HG02973 (cell line): Measurements from ENCODE around the gene DNAJB13.
"Not testable (repeated sequence)": the region's sequence is repeated elsewhere in the genome, so short reads cannot be mapped to it uniquely, and the experiment has no call there.

Experiments
- ATAC-seq: cut with Tn5 transposase; IDR thresholded peaks from one replicate; pipeline ENCODE4 v1.9.1; 2021; ENCODE audit warnings: moderate library complexity; ENCODE audit not compliant: unreplicated experiment

The DNAJB13 gene, protein sequence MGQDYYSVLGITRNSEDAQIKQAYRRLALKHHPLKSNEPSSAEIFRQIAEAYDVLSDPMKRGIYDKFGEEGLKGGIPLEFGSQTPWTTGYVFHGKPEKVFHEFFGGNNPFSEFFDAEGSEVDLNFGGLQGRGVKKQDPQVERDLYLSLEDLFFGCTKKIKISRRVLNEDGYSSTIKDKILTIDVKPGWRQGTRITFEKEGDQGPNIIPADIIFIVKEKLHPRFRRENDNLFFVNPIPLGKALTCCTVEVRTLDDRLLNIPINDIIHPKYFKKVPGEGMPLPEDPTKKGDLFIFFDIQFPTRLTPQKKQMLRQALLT

DNA sequence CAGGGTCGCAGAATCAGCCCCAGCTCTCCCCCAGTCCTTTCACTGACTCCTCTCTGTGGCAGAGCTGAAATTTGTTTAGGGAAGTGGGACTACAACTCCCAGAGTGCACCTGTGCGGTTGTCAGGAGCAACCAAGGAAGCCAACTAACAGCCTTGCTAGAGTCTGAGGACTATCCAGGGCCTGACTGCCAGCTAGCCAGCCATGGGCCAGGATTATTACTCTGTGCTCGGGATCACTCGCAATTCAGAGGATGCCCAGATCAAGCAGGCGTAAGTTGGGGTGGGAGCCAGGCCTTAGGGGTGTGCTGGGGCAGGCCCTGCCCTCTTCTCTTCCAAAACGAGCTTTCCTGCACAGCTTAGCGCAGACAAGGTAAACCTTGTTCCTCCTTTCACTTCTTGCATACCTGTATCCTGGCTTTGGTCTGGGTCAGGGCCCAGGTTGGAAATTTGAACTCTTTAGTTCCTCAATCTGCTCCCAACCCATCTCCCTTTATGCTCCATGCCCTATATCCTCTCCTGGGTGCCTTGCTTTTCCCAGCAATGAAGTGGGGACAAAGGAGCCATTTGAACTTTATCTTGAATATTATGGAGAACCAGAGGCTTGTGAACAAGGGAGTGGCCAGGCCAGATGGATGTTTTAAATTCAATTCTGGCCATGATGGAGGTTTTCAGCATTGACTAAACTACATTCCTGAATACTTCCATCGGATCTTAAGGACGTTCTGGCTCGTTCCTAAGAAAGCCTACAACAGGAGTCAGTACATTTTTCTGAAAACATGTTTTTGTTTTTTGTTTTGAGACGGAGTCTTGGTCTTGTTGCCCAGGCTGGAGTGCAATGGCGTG lies at the start of gene DNAJB13:
Gene DNAJB13, plus strand, starts transcription at position 158 of the 842 bp plus-strand sequence. Its CDS starts 44 bp downstream, at position 202.
- peak; percentile 58 for ATAC-seq

DNA sequence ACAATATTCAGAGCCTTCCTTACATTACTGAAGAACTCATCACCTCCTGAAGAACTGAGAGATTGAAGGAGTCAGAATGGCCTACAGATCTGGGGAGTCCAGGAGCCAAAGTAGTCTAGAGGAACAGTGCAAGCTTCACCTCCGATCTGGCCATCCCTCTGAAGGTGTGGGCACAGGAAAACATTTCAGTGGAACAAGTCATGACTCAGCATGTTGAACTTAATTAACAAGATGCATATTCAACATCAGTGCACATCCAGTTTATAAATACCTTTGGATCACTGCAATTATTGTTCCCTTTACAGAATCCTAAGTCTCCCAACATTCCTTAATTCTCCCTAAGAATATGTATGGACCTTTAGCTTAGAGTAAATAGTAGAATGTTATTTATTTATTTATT lies 48.5 kb upstream of the DNAJB13 start:
- ATAC-seq, result no peak

DNA sequence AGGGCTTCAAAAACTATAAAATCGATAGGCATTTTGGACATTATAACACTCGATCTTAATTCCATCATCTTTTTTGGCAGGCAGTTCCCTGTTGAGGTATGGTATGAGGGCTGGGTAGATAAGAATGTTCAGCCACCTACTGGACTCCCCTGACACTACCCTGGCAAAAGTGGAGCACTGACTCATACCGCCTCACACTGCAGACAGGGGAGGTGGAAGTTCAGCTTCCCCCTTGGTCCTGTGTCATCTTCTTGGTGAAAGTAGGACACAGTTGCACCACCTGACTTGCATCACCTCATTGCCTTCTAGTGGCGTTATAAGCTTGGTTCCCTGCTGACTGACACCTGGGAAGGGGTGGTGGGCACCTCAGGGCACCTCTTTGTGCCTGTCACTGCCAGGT lies 43.6 kb upstream of the DNAJB13 start:
- no peak for ATAC-seq

DNA sequence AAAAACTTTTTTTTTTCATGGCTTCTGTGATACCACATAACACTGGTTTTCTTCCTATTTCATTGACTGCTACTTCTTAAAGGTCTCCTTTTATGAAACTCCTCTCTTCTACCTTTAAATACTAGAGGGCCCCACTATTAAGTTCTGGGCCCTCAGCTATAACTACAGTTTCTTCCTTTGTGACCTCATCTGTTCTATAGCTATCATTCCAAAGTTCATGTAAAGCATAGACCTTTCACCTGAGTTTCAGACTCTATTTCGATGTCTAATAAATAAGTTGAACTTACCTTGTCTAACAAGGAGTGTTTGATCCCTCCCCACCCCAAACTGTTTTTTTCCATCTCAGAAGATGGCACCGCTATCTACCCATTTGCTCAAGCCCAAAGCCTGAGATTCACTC lies 38.8 kb upstream of the DNAJB13 start:
- ATAC-seq, result no peak

DNA sequence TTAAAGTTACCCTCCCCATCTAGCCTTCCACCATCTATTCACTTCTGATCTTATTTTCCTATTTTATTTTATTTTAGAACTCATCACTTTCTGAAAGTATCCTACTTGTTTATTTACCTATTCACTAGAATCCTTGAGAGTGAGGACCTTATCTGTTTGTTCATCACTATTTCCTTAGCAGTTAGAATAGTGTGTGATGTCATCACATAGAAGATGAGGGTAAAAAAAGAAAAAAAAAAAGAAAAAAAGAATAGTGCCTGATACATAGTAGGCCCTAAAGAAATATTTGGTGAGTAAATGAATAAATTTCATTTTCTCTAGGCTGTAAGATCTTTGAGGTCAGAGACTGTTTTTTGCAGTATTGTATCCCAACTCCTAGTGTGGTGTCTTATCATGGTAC lies 37.4 kb upstream of the DNAJB13 start:
- ATAC-seq, result no peak

DNA sequence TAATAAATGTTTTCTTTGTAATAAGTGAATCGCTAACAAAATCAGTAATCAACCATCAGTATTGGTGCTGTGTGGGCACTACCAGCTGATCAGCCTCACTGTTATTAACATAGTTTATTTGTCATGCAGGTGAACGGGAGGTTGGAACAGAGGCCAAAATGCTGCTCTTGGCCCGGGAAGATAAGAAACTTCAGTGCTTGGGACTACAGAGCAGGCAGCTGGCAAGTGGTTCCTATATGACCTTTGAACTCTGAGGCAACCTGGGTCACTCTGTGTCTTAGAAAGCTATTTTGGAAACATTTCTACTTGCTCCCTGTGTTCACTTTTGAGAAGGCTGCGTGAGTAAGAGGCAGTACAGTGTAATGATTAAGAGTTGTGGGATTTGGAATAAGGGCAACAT lies 36.5 kb upstream of the DNAJB13 start:
- no peak for ATAC-seq

DNA sequence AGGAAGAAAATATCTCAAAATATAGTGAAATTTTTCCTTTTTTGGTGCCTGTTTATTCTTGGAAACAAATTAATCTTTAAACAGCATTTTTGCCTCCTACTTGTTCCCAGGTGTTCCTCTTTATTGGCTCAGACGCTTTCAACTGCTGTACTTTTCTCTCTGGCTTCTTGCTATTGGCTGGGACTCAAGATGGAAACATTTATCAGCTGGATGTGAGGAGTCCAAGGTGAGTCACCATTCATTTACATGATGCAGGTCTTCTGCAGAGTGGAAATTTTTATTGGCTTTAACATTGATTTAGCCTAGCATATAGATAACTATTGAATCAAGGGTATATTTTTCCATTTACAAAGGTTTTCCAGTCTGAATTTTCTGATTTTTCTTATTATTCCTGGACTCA lies 34.4 kb upstream of the DNAJB13 start:
- no peak for ATAC-seq

DNA sequence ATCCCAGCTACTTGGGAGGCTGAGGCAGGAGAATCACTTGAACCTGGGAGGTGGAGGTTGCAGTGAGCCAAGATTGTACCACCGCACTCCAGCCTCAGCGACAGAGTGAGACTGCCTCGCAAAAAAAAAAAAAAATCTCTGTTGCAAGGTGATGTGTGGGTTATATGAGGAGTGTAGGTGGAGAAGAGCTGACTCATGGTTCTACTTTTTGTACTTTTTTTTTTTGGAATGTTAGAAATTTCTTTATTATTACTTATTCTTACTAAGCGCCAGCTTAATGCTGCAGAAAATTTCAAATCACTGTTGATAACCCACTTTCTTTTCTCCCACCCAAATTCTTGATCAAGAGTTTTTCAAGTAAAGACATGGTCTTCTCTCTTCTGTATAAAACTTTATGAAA lies 29.6 kb upstream of the DNAJB13 start:
- no peak for ATAC-seq

DNA sequence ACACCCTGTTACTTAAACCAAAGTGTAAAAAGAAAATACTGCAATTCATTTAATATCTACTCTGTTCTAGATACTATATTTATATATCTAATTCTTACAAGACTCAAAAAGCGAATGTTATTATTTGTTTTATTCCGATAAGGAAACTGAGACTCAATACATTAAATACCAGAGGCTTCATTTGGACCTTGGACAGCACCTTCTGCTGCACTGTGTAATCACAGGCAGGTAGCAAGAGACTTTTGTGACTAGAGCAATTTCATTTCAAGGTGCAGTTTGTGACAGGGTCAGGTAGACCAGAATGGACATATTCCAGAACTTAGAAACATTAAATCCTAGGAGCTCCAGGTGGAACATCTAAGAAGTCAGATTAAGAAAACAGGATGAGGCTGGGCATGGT lies 21.4 kb upstream of the DNAJB13 start:
- no peak for ATAC-seq

DNA sequence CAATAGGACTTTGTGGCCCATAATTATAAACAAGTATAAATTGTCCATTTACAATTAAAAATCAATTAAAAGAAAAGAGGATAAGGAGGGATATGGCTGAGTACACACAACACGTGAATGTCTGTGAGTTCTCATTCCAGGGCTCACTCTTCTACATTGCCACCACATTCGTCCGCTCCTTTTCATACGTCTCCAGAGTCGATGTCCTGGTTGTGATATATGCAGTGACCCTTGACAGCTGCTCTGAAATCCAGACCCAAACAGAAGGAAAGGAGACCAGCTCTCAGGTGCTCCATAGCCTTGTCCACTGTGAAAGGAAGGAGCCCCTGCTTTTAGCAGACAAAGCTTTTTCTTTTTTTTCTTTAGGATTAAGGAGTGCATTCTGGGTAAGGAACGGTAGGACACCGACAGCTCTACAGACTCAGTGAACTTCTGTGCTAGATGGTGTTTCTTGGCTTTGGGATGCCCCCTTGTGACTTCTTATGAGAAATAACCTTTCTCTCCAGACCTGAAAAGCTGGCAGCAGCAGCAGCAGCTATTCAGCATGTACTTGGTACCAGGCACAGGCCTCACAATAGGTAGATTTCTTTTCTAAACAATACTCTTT lies 19.7 kb upstream of the DNAJB13 start:
- no peak for ATAC-seq

DNA sequence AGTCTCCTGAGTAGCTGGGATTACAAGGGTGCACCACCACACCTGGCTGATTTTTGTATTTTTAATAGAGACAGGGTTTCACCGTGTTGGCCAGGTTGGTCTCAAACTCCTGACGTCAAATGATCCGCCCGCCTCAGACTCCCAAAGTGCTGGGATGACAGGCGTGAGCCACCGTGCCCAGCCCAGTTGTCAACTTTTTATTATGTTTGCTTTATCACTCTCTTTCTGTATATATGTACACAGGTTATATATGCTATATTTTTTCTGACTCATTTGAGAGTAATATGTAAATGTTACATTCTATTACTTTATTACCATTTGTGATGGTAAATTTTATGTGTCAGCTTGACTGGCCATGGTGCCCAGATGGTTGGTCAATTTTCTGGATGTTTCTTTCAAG lies 18.9 kb upstream of the DNAJB13 start:
- no peak for ATAC-seq

DNA sequence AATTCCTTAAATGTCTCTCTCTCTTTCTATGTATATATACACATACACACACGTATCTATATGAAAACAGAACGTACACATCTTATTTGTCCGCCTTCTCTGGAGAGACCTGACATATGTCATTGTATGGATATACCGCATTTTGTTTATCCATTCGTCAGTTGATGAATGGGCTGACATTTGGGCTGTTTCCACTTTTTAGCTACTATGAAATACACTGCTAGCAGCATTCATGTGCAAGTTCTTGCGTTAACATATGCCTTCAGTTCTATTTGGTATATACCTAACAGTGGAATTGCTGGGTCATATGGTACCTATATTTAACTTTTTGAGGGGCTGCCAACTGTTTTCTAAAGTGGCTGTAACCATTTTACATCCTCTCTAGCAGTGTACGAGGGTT lies 18.0 kb upstream of the DNAJB13 start:
- no peak for ATAC-seq

DNA sequence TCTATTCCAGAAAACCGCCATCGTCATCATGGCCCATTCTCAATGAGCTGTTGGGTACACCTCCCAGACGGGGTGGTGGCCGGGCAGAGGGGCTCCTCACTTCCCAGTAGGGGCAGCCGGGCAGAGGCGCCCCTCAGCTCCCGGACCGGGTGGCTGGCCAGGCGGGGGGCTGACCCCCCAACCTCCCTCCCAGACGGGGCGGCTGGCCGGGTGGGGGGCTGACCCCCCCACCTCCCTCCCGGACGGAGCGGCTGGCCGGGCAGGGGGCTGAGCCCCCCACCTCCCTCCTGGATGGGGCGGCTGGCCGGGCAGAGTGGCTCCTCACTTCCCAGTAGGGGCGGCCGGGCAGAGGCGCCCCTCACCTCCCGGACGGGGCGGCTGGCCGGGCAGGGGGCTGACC lies 14.8 kb upstream of the DNAJB13 start:
- not testable (repeated sequence) for ATAC-seq

DNA sequence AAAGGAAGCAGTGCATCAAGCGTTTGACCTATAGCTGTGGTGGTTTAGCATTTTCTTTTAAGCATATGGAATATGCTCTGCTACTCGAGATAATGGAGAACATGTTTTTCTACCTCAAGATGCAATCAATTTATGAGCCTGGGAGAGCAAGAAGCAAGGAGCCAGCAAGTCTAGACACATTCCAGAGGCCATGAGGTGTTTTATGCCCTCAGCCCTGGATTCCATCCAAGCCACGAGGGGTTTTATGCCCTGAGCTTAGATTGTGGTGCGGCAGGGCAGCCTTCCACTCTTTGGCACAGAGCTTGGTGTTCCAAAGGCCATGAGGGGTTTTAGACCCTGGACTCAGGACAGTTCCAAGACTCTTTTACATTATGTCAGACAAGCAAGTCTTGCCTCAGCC lies 11.7 kb upstream of the DNAJB13 start:
- no peak for ATAC-seq

DNA sequence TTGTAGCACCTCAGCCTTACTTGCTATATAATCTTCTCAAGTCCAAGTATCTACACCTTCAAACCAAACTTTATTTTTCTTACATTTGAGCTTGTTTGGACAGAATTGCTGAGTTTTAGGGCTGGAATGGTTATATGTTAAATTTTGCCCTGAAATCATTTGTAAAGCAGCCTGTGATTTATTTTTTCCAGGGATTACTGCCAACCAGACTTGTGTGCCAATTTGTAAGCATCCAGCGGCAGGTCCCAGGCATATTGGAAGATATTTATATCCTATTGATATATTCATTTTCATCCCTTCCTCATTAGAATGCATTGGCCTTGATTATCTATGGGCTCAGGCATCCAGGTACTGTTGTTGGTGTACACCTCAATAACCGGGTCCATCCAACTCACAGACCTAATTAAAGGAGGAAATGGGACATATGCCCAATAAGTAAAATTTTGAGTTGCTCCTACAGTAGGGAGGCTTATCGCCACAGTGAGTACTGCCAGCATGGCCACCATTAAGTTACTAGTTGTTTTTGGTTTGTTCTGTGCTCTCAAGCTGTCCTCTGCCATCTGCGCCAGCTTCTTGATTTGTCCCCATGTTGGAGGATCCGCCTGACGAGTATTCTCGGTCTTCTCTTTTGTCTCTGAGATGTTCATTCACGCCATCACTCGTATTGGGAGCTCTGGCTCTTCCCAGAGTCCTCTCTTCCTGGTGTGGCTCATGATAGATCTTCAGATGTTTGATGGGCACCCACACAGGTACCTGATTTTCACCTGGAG lies 9.8 kb upstream of the DNAJB13 start:
- ATAC-seq, result no peak

DNA sequence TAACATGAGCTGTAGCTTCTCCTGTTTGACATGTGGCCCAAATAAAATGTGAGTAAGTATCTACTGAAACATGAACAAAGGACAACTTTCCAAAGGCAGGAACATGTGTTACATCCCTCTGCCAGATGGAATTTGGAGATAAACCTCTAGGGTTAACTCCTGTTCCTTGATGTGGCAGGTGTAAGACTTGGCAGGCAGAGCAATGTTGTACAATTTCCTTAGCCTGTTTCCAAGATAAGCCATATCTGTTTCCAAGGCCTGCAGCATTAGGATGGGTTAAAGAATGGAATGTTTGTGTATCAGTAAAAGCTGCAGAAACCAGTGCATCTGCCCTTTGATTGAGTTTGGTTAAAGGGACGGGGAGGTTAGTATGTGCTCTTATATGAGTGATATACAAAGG lies 8.8 kb upstream of the DNAJB13 start:
- no peak for ATAC-seq

DNA sequence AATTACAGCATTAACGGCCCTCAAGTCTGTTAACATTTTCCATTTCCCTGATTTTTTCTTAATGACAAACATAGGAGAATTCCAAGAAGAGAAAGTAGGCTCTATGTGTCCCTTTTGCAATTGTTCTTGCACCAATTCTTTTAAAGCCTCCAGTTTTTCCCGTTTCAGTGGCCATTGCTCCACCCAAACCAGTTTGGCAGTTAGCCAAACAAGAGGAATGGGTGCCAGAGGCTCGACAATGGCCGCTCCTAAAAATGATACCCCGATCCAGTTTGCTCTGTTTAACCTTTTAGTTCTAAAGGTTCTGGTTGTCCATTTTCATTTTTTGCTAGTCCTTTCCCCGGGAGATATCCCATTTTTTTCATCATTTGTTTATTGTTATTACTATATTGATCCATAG lies 6.7 kb upstream of the DNAJB13 start:
- ATAC-seq, result no peak

DNA sequence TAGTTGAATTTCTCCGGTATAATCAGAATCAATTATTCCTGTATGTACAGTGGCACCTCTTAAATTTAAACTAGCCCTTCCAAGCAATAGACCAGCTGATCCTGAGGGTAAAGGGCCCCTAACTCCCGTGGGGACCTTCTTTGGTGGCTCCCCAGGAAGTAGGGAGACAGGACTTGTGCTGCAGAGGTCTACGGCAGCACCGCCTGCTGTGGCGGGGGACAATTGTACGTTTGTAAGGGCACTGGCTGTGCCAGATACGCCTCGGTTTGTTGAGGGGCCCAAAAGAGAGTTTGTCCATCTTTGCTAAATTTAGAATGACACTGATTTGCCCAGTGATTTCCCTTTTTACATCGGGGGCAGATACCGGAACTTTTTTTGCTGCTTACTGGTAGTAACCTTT lies 5.9 kb upstream of the DNAJB13 start:
- ATAC-seq, result no peak

DNA sequence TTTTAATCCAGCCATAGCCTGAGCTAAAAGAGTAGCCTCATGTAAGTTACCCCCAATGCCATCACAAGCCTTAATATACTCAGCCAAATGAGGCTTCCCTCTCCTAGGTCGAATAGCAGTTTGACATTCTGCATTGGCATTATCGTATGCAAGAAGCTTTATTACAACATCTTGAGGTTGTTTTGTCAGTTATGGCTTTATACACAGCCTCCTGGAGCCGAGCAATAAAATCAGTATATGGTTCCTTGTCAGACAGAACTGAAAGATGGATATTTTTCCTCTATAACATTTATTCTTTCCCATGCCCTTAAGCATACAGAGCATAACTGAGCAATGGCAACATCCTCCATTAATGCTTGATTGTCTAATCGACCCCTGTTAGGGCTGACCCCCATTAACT lies 5.4 kb upstream of the DNAJB13 start:
- ATAC-seq, result no peak

DNA sequence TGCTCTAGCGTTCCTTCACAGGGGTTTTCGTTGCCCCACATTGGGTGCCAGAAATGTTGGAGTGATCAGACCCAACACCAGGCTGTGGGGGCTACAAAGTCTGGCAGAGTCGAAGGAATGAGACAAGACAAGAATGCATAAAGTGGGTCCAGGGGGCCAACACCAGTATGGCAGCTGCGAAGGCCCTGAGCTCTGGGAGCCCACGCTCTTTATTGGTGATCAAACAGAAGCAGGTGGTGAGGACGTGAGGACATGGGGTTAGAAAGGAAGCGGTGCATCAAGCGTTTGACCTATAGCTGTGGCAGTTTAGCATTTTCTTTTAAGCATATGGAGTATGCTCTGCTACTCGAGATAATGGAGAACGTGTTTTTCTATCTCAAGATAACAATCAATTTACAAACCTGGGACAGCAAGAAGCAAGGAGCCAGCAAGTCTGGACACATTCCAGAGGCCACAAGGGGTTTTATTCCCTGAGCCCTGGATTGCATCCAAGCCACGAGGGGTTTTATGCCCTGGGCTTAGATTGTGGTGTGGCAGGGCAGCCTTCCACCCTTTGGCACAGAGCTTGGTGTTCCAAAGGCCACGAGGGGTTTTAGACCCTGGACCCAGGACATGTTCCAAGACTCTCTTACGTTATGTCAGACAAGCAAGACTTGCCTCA lies 3.9 kb upstream of the DNAJB13 start:
- no peak for ATAC-seq

DNA sequence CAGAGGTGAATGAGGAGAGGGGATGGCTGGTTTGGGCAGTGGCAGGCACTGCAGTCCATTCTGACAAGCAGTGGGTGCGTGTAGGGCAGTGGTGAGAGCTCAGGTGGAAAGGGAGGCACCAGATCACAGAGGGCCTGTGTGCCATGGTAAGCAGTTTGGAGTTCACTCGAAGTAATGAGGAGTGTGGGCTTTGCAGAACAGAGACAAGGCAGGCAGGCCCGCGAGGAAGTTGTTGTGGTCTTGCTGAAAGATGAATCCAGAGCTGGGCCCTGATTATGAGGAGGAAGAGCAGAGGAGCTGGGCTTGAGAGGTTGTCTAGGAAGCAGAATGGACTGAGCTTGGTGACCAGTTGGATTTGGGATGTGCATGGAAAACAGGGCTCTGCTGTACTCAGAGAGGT lies 1.6 kb upstream of the DNAJB13 start:
- no peak for ATAC-seq
